Left lung (tissue), 10 donors: Measurements from ENCODE around the gene AMOT. TPM values are rescaled to one million over a fixed set of nuclear protein-coding genes. Genes with fewer than 3 reads are reported as not detected.

Experiments
- ATAC-seq: fragments of 200-7000 bp; cut with Tn5 transposase; one replicate; pipeline ENCODE4 v1.9.1; 2020; ENCODE audit warnings: moderate library complexity
- DNase-seq, 4 donors: peaks; one replicate each; pipeline ENCODE4 v3.0.0-alpha.2; 2013 to 2020
- H3K27ac ChIP-seq, 2 donors: fragments of 200-600 bp; sonication (generic) in 1 of 2; one replicate each; pipeline versions ENCODE4 v1.5.0 to v1.8.0; 2020 to 2021
- H3K27me3 ChIP-seq, 2 donors: fragments of 200-600 bp; sonication (generic) in 1 of 2; one replicate each; pipeline versions ENCODE4 v1.5.0 to v1.8.0; 2020 to 2021
- H3K36me3 ChIP-seq, 2 donors: fragments of 200-600 bp; sonication (generic) in 1 of 2; one replicate each; pipeline versions ENCODE4 v1.5.0 to v1.8.0; 2020 to 2021
- H3K4me1 ChIP-seq, 2 donors: fragments of 200-600 bp; one replicate each; pipeline ENCODE4 v1.8.0; 2021
- H3K4me3 ChIP-seq, 2 donors: fragments of 200-600 bp; sonication (generic) in 1 of 2; one replicate each; pipeline versions ENCODE4 v1.5.0 to v1.8.0; 2020 to 2021; ENCODE audit warnings: mild to moderate bottlenecking in 1 of 2
- H3K9me3 ChIP-seq, 2 donors: fragments of 200-600 bp; sonication (generic) in 1 of 2; one replicate each; pipeline versions ENCODE4 v1.5.0 to v1.8.0; 2020 to 2021
- intact Hi-C, 2 donors: fragments of 100-400 bp; cut with DNase I; formaldehyde crosslinking; loops; one replicate each; pipeline versions ENCODE4 v1.11.2 to v1.14.2; 2022
- polyA plus RNA-seq, 6 donors: library from polyadenylated mRNA; unstranded; fragments of 120-200 nt; gene quantifications; one replicate each; pipeline ENCODE4 v1.2.1, GENCODE V29; 2013; ENCODE audit not compliant: insufficient read length in 6 of 6
- total RNA-seq, 2 donors: library from RNA; stranded (reverse); fragmentation: NEBNext Ultra II Directional; extraction: Animal tissue kit (Norgen Biotek cat#: 25700); gene quantifications; one replicate each; pipeline ENCODE4 v1.2.1, GENCODE V29; 2021
- TF ChIP-seq, protein P1 (sequence below), 2 donors: fragments of 200-600 bp; sonication (generic) in 1 of 2; IDR thresholded peaks; one replicate each; pipeline versions ENCODE4 v1.5.0 to v1.8.0; 2021; ENCODE audit warnings: antibody characterized with exemption in 2 of 2
- donor health status: DM: no; HTN: yes; CAD: no.
- donor health status: DM: no; HTN: no; CAD: no.

AMOT gene
- total and polyA plus RNA-seq, 8 donors, result 7.5 to 31.0 (median 21.6) TPM

DNA sequence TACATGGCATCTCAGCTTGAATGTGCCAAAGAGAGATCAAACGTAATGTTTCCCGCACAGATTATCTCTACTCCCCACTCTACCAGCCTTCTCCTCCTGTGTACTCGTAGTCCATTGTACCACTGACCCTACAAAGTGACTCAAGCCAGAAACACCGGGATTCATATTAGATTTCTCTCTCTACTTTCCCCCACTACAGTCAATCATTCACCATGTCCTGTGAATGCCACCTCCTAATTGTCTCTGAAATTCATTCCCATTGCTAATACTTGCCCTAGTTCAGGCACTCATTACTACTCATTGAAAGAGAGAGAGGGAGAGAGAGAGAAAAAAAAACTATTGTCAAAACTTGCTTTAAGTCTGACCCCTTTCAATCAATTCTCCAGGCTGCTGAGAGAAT, 82.7 kb downstream of the AMOT start:
- intact Hi-C loops, result no loop called here
- no peak for DNase-seq
- peaks cover 0 to 9% of the 10 kb centered on the region in 2 donors for H3K27me3 ChIP-seq
- no peaks in the 10 kb centered on the region for H3K9me3 ChIP-seq
- TF ChIP-seq, protein P1, sequence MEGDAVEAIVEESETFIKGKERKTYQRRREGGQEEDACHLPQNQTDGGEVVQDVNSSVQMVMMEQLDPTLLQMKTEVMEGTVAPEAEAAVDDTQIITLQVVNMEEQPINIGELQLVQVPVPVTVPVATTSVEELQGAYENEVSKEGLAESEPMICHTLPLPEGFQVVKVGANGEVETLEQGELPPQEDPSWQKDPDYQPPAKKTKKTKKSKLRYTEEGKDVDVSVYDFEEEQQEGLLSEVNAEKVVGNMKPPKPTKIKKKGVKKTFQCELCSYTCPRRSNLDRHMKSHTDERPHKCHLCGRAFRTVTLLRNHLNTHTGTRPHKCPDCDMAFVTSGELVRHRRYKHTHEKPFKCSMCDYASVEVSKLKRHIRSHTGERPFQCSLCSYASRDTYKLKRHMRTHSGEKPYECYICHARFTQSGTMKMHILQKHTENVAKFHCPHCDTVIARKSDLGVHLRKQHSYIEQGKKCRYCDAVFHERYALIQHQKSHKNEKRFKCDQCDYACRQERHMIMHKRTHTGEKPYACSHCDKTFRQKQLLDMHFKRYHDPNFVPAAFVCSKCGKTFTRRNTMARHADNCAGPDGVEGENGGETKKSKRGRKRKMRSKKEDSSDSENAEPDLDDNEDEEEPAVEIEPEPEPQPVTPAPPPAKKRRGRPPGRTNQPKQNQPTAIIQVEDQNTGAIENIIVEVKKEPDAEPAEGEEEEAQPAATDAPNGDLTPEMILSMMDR (IDR thresholded peaks at IDR 0.05), result no peak
- H3K36me3 ChIP-seq, result no peaks in the 10 kb centered on the region
- H3K27ac ChIP-seq, result no peak overlapping the region
- no peaks in the 10 kb centered on the region for H3K4me1 ChIP-seq
- H3K4me3 ChIP-seq, result no peak overlapping the region
- no peak for ATAC-seq

DNA sequence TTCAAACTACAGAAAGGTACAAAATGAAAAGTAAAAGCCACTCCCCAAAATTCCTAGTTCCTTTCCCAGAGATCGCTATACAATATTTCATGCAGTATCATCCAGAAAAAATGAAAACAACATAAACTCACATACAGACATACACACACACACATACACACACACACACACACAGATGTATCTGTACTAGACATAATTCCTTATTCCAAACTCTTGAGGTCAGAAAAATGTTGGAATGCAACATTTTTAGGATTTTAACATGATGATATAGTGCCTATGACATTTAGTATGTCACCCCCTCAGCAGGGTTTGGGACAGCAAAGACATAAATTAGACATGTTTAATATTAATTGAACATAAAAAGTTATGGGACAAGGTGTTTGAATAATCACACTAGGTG, 87.5 kb downstream of the AMOT start:
- H3K4me1 ChIP-seq, result no peaks in the 10 kb centered on the region
- no peaks in the 10 kb centered on the region for H3K27me3 ChIP-seq
- H3K4me3 ChIP-seq, result no peak overlapping the region
- no peak overlapping the region for H3K27ac ChIP-seq
- DNase-seq (no peak), ATAC-seq (no peak)
- no peaks in the 10 kb centered on the region for H3K9me3 ChIP-seq
- H3K36me3 ChIP-seq, result no peaks in the 10 kb centered on the region
- intact Hi-C loops, result no loop called here
- TF ChIP-seq, protein P1 (IDR thresholded peaks at IDR 0.05), result no peak

DNA sequence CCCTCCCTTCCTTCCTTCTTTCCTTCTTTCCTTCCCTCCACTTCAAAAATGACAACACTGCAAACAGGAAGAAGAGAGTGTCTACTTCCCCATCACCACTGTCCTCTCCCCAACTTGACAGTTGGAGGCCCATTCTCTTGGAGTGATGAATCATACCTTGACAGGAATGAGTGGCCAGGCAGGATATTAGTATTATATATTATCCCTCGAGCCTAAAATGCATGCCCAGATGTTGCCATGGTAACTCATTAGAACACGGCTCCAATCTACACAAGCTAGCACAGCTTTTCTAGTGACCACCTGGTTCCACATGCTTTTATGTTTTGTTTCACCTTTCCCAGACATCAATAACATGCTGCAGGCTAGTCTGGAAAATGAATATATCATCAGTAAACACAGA, 89.6 kb downstream of the AMOT start:
- H3K27ac ChIP-seq, result no peak overlapping the region
- H3K4me3 ChIP-seq, result no peak overlapping the region
- intact Hi-C loops, result no loop called here
- no peak for DNase-seq
- H3K9me3 ChIP-seq, result no peaks in the 10 kb centered on the region
- no peak for ATAC-seq
- no peaks in the 10 kb centered on the region for H3K36me3 ChIP-seq
- TF ChIP-seq, protein P1 (IDR thresholded peaks at IDR 0.05), result no peak
- no peaks in the 10 kb centered on the region for H3K27me3 ChIP-seq
- H3K4me1 ChIP-seq, result no peaks in the 10 kb centered on the region

DNA sequence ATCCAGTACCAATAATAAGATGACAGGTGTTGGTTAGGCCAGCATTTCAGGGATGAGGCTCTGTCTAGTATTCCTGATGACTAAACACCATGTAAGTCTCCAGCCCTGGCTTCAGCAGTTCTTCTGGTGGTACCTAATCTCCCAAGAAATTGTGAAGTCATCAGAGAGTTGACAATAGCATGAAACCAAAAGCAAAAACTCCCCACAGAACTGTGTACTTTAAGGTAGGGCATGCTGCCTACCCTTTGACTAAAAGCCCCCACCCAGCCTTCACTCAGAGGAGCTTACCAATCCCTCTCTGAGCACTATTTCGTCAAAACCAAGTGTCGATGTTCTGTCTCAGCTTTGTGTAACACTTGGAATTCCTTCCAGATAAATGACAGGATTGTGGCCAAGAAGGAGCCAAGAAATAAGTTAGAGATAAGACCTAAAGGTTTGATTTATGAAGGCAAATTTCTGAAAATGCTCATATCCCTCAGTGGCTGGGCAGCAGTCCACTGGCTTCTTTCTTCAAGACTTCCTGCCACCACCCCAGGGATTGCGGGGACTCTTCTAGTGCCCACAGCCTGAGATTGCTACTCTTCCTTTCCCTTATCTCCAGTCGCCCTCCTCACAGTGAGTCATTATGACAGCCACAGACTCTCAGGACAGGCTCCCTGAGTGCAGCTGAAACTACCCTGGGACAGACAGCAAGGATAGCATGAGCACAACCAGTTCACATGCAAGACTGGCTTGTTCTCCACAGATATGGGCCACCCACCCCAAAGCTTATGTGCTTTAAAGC, 93.6 kb downstream of the AMOT start:
- TF ChIP-seq, protein P1 (IDR thresholded peaks at IDR 0.05), result no peak
- H3K4me3 ChIP-seq, result no peak overlapping the region
- no peak overlapping the region for H3K27ac ChIP-seq
- no peaks in the 10 kb centered on the region for H3K9me3 ChIP-seq
- H3K36me3 ChIP-seq, result no peaks in the 10 kb centered on the region
- intact Hi-C loops, result no loop called here
- H3K27me3 ChIP-seq, result peaks cover 0 to 4% of the 10 kb centered on the region in 2 donors
- DNase-seq (no peak), ATAC-seq (no peak)
- H3K4me1 ChIP-seq, result no peaks in the 10 kb centered on the region

DNA sequence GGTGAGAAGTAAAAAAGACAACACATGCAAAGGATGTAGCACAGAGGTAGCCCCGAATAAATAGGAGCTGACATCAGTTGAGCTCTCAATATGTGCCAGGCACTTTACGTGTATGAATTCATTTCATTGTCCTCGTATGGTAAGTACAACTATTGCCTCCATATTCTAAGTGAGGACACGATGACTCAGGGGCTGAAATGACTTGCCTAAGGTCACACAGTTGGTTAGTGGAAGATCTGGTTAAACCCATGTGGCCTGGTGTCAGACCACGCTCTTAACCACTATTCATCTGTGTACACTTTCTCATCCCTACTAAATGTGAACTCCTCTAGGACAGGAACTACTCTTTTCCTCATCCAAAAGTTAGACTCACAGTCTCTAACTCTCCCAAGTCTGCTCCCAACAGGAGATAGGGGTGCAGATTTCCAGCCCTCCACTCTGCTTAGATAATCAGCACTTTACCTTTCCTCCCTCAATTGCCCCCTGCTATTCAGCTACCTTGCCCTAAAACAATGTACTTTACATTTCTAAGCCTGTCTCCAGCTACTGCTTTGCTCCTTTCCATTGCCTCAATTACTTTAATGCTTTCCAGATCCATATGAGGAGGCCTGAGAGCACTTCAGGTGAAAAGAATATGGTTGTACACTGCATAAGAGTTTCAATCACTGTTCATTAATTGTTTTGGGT, 102.1 kb downstream of the AMOT start:
- H3K27me3 ChIP-seq, result peaks cover 0 to 2% of the 10 kb centered on the region in 2 donors
- ATAC-seq (no peak), DNase-seq (no peak)
- no peak overlapping the region for H3K4me3 ChIP-seq
- H3K4me1 ChIP-seq, result no peaks in the 10 kb centered on the region
- intact Hi-C loops, result no loop called here
- H3K27ac ChIP-seq, result no peak overlapping the region
- TF ChIP-seq, protein P1 (IDR thresholded peaks at IDR 0.05), result no peak
- no peaks in the 10 kb centered on the region for H3K36me3 ChIP-seq
- no peaks in the 10 kb centered on the region for H3K9me3 ChIP-seq
